GM12878 (cell line): ENCODE measurements around the gene PTPN5. TPM values are rescaled to one million over a fixed set of nuclear protein-coding genes. Genes with fewer than 3 reads are reported as not detected.

Source experiments
- ATF2 ChIP-seq: IDR thresholded peaks from 2 replicates; pipeline ENCODE4 v1.6.1; 2012; ENCODE audit warnings: low read length, inconsistent platforms
- BRCA1 ChIP-seq: IDR thresholded peaks from 2 replicates; pipeline ENCODE4 v1.6.1; 2011; ENCODE audit warnings: low read depth, low read length, improper control_type of control experiment
- HDAC6 ChIP-seq: fragments of 200-600 bp; sonication (generic); IDR thresholded peaks from one replicate; pipeline ENCODE4 v1.8.0; 2017; ENCODE audit warnings: antibody characterized with exemption; ENCODE audit not compliant: unreplicated experiment
- MTA3 ChIP-seq: IDR thresholded peaks from 2 replicates; pipeline ENCODE4 v1.6.1; 2012; ENCODE audit warnings: low read length, inconsistent platforms, borderline replicate concordance
- NFXL1 ChIP-seq: fragments of 450-650 bp; IDR thresholded peaks from 2 replicates; pipeline ENCODE4 v1.6.1; 2017; ENCODE audit warnings: antibody characterized with exemption, mild to moderate bottlenecking, borderline replicate concordance
- REST ChIP-seq: IDR thresholded peaks from 2 replicates; pipeline ENCODE4 v1.6.1; 2012; ENCODE audit warnings: mild to moderate bottlenecking, low read depth, low read length
- SKIL ChIP-seq: fragments of 450-650 bp; IDR thresholded peaks from 2 replicates; pipeline ENCODE4 v1.6.1; 2017; ENCODE audit warnings: mild to moderate bottlenecking, low read depth, inconsistent platforms; ENCODE audit not compliant: poor library complexity, severe bottlenecking
- SMAD1 ChIP-seq: fragments of 450-650 bp; IDR thresholded peaks from 2 replicates; pipeline ENCODE4 v1.6.1; 2018; ENCODE audit warnings: mild to moderate bottlenecking, low read depth; ENCODE audit not compliant: partially characterized antibody
- SPI1 ChIP-seq: IDR thresholded peaks from 2 replicates; pipeline ENCODE4 v1.6.1; 2011; ENCODE audit warnings: low read depth, mild to moderate bottlenecking, low read length, moderate library complexity, borderline replicate concordance; ENCODE audit not compliant: insufficient read depth
- TBL1XR1 ChIP-seq: IDR thresholded peaks from 2 replicates; pipeline ENCODE4 v1.6.1; 2012; ENCODE audit warnings: low read depth, low read length, improper control_type of control experiment
- TCF7 ChIP-seq: IDR thresholded peaks from 2 replicates; pipeline ENCODE4 v1.6.1; 2014; ENCODE audit warnings: antibody characterized with exemption, borderline replicate concordance
- polyA plus RNA-seq, 11 experiments: library from polyadenylated mRNA; depleted of rRNA in 4 of 11; unstranded in 6 of 11; stranded (reverse) in 5 of 11; fragments of >200 nt; fragmentation: Nextera tagmentation in 4 of 11; fragmentation: Illumina TruSeq in 1 of 11; extraction: Ambion mirVana in 4 of 11; extraction: Trizol in 1 of 11; gene quantifications; 1 replicate in 1 of 11; 2 replicates in 10 of 11; pipeline versions ENCODE4 v1.2.1 to v1.2.3, GENCODE V29; 2011 to 2016; ENCODE audit warnings: inconsistent platforms in 2 of 11, missing spikeins in 2 of 11, low read depth in 1 of 11
- total RNA-seq, 4 experiments: library from RNA; depleted of rRNA in 3 of 4; stranded (reverse); fragments of >200 nt in 3 of 4; fragmentation: Illumina TruSeq in 1 of 4; extraction: Trizol in 1 of 4; gene quantifications; 2 replicates each; pipeline versions ENCODE4 v1.2.1 to v1.2.3, GENCODE V29; 2013 to 2021

PTPN5 gene
- total and polyA plus RNA-seq, 10 of the 15 experiments (the other 5 are each of a cell fraction or from before 2014, with no cell fraction given): 0.04 to 0.06 (median 0.05) TPM; not detected in 7

- TF ChIP-seq ATF2 (no peak), TCF7 (no peak), SKIL (no peak), NFXL1 (no peak), SPI1 (no peak), REST (no peak), SMAD1 (no peak), HDAC6 (no peak), BRCA1 (no peak), TBL1XR1 (no peak), MTA3 (no peak)
Measured at GRCh38 chr11:18773104-18773503, 18.5 kb downstream of the PTPN5 start (continued).
